ENCODE data around the gene FAM237A.

Gene FAM237A

DNA sequence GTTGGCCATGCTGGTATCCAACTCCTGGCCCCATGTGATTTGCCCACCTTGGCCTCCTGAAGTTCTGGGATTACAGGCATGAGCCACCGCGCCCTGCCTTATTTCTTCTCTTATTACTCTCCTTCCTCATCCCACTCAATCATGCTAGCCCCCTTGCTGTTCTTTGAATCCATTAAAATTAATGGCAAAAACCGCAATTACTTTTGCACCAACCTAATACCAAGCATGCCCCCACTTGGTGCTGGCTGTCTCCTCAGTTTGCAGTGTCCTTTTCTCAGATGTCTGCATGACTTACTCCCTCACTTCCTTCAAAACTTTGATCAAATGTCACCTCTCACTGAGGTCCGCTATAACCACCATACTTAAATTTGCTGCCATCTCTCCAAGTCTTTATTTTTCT is 41.3 kb downstream of the FAM237A start:
- no peak for TF ChIP-seq RAD21 (IDR thresholded peaks at IDR 0.05; ENCODE audit: low read depth)
- no peak for TF ChIP-seq NFIC (IDR thresholded peaks at IDR 0.05)
- no peak for TF ChIP-seq TEAD4 (IDR thresholded peaks at IDR 0.05)
- TF ChIP-seq, protein P1, sequence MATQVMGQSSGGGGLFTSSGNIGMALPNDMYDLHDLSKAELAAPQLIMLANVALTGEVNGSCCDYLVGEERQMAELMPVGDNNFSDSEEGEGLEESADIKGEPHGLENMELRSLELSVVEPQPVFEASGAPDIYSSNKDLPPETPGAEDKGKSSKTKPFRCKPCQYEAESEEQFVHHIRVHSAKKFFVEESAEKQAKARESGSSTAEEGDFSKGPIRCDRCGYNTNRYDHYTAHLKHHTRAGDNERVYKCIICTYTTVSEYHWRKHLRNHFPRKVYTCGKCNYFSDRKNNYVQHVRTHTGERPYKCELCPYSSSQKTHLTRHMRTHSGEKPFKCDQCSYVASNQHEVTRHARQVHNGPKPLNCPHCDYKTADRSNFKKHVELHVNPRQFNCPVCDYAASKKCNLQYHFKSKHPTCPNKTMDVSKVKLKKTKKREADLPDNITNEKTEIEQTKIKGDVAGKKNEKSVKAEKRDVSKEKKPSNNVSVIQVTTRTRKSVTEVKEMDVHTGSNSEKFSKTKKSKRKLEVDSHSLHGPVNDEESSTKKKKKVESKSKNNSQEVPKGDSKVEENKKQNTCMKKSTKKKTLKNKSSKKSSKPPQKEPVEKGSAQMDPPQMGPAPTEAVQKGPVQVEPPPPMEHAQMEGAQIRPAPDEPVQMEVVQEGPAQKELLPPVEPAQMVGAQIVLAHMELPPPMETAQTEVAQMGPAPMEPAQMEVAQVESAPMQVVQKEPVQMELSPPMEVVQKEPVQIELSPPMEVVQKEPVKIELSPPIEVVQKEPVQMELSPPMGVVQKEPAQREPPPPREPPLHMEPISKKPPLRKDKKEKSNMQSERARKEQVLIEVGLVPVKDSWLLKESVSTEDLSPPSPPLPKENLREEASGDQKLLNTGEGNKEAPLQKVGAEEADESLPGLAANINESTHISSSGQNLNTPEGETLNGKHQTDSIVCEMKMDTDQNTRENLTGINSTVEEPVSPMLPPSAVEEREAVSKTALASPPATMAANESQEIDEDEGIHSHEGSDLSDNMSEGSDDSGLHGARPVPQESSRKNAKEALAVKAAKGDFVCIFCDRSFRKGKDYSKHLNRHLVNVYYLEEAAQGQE (IDR thresholded peaks at IDR 0.05; ENCODE audit: low read depth): no peak
- no peak for TF ChIP-seq CREB1 (IDR thresholded peaks at IDR 0.05; ENCODE audit: low read depth)
- TF ChIP-seq, protein P2, sequence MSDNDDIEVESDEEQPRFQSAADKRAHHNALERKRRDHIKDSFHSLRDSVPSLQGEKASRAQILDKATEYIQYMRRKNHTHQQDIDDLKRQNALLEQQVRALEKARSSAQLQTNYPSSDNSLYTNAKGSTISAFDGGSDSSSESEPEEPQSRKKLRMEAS (IDR thresholded peaks at IDR 0.05): no peak
- TF ChIP-seq CEBPB (IDR thresholded peaks at IDR 0.05): no peak
- no peak for TF ChIP-seq EGR1 (IDR thresholded peaks at IDR 0.05)
- no peak for TF ChIP-seq YY1 (IDR thresholded peaks at IDR 0.05; ENCODE audit: low read depth)
- TF ChIP-seq TAF1 (IDR thresholded peaks at IDR 0.05; ENCODE audit: low read depth): no peak
- no peak for TF ChIP-seq FOXM1 (IDR thresholded peaks at IDR 0.05; ENCODE audit: borderline replicate concordance, low read depth)
- no peak for TF ChIP-seq ZBTB7A (IDR thresholded peaks at IDR 0.05; ENCODE audit: low read depth)
- no peak for TF ChIP-seq EP300 (IDR thresholded peaks at IDR 0.05; ENCODE audit: borderline replicate concordance)
- no peak for TF ChIP-seq TCF12 (IDR thresholded peaks at IDR 0.05; ENCODE audit: low read depth)
- TF ChIP-seq, protein P3, sequence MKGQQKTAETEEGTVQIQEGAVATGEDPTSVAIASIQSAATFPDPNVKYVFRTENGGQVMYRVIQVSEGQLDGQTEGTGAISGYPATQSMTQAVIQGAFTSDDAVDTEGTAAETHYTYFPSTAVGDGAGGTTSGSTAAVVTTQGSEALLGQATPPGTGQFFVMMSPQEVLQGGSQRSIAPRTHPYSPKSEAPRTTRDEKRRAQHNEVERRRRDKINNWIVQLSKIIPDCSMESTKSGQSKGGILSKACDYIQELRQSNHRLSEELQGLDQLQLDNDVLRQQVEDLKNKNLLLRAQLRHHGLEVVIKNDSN (IDR thresholded peaks at IDR 0.05): no peak

DNA sequence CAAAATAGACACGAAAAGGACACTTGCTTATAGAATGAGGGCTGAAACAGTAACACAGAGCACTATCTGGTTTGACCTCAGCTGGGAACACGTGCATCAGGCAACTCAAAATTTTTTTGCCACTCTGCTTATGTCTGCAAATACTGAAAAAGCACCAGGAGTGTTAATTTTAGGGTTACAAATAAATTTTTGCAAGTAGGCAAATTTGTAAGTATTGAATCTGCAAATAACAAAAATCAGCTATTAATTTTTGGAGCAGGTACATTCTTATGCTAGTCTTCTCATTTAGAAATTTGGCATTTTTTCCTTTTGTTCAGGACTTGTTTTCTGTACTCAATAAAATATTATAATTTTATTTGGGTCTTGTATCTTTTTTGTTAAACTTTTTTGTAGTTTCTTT is 46.2 kb downstream of the FAM237A start:
- no peak for TF ChIP-seq YY1 (IDR thresholded peaks at IDR 0.05; ENCODE audit: low read depth)
- no peak for TF ChIP-seq CREB1 (IDR thresholded peaks at IDR 0.05; ENCODE audit: low read depth)

DNA sequence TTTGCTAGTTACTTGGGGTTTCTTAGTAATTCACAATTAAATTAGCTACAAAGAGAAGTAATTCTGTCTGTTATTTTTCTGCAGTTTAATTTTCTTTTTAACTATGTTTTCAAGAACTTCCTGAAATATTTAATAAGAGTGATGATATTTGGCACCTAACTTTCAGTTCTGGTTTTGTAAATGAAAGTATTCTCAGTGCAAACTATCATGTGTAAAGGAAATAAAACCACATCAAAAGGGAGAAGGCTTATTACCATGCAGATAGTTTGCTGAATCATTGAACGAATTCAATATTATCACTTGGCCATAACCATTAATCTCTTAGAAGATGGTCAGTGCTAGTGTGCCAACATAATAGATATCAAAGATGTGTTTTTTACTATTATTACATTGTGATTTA is 46.7 kb downstream of the FAM237A start:
- no peak for TF ChIP-seq TCF12 (IDR thresholded peaks at IDR 0.05; ENCODE audit: low read depth)
- TF ChIP-seq, protein P1 (IDR thresholded peaks at IDR 0.05; ENCODE audit: low read depth): no peak
- no peak for TF ChIP-seq FOXM1 (IDR thresholded peaks at IDR 0.05; ENCODE audit: borderline replicate concordance, low read depth)
- no peak for TF ChIP-seq RAD21 (IDR thresholded peaks at IDR 0.05; ENCODE audit: low read depth)
- TF ChIP-seq, protein P2 (IDR thresholded peaks at IDR 0.05): no peak
- TF ChIP-seq TEAD4 (IDR thresholded peaks at IDR 0.05): no peak
- TF ChIP-seq CEBPB (IDR thresholded peaks at IDR 0.05): no peak
- TF ChIP-seq EGR1 (IDR thresholded peaks at IDR 0.05): no peak
- TF ChIP-seq, protein P3 (IDR thresholded peaks at IDR 0.05): no peak

DNA sequence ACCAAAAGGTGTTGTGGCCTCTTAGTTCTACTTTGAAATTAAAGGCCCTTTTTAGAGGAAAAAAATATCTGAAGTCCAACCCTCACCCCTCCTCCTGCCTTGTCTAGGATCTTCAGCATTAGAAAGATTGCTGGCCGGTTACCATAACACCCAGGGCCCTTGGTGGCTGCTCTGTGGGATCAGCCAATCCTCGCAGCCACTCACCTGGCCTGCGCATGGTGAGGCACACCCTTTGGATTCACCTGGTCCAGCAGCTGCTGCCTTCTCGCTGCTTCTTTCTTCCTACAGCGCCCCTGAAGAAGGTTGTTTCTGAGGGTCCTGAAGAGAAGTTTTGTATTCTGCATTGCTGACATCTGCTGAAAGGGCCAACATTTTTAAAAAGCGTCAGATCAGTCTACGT is 50.7 kb downstream of the FAM237A start:
- TF ChIP-seq EGR1 (IDR thresholded peaks at IDR 0.05) (no peak), CEBPB (IDR thresholded peaks at IDR 0.05) (no peak), EP300 (IDR thresholded peaks at IDR 0.05; ENCODE audit: borderline replicate concordance) (no peak), NFIC (IDR thresholded peaks at IDR 0.05) (no peak)
- TF ChIP-seq, protein P2 (IDR thresholded peaks at IDR 0.05): no peak

DNA sequence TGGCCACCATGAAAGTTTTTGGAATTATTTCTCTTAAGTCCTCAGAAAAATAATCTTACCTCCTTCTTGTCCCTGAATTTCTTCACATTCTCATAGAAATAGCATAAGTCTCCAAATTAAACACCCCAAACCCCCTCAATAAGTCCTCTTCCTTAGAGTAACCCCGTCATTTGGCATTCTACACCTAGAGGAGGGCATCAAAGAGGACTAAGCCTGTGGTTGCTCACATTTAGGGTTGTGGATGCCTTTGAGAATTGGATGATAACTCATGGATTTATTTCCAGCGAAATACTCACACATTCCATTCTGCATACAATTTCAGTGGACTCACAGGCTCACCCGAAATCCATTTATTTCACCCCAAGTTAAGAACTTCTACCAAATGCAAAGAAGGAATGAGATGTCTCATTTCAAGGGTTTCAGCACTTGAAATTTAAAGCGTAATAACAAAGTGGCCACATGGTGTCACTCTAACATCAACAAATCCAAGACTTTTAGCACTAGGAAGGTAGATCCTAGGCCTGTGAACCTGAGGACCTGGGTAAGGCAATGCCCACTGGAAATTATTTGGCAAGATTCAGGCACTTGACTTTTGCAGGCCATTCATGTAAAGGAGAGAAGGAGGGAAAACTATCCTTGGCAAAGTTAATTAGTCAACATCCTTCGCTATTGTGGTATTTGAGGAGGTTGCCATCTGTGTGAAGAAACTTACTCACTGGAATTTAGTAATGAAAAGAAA is 51.3 kb downstream of the FAM237A start:
- peak; percentile 84 for TF ChIP-seq RAD21 (IDR thresholded peaks at IDR 0.05; ENCODE audit: low read depth)
- TF ChIP-seq, protein P1 (IDR thresholded peaks at IDR 0.05; ENCODE audit: low read depth): no peak

Data from Ishikawa (cell line).